ENCODE measurements around the gene KRTAP10-2. TPM values are rescaled to one million over a fixed set of nuclear protein-coding genes. Genes with fewer than 3 reads are reported as not detected.

The KRTAP10-2 gene
- polyA plus RNA-seq, 2 donors, result not detected

DNA sequence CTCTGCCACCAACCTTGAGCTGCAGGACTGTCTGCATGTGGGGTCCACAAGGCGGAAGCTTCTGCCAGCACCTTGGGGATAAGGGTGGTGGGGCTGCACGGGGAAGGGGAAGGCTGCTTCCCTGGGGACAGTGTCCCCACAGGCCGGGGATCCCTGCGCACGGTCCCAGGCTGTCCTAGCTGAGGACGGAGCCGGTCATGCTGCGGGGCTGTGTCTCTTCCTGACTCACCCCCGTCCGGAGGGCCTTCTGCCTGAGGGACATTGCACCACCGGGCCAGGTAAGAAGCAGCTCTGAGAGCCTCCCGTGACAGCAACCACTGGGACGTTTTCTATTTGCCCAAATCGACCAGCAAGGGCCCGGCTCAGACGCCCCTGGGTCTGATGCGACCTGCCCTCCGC is 41.2 kb downstream of the KRTAP10-2 start:
- H3K9me3 ChIP-seq (ENCODE audit: control insufficient read depth in 2 of 2, insufficient read depth in 1 of 2, low read depth in 1 of 2, low read length in 1 of 2), result no peaks in the 10 kb centered on the region
- 39 to 49% methylated on average over 18 of the region's 18 CpGs for WGBS, 2 donors
- H3K4me1 ChIP-seq (ENCODE audit: control insufficient read depth in 2 of 2, insufficient read depth in 2 of 2, low read length in 1 of 2), result peaks cover 0 to 7% of the 10 kb centered on the region in 2 donors
- no peak overlapping the region for H3K4me3 ChIP-seq (ENCODE audit: low read depth in 1 of 2, low read length in 2 of 2)
- H3K27me3 ChIP-seq (ENCODE audit: control insufficient read depth in 1 of 2, insufficient read depth in 2 of 2, low read length in 2 of 2), result no peaks in the 10 kb centered on the region
- H3K36me3 ChIP-seq (ENCODE audit: control insufficient read depth in 2 of 2, insufficient read depth in 2 of 2, low read length in 1 of 2), result no peaks in the 10 kb centered on the region
- no peak overlapping the region for H3K27ac ChIP-seq (ENCODE audit: low read depth in 2 of 2, low read length in 1 of 2)

DNA sequence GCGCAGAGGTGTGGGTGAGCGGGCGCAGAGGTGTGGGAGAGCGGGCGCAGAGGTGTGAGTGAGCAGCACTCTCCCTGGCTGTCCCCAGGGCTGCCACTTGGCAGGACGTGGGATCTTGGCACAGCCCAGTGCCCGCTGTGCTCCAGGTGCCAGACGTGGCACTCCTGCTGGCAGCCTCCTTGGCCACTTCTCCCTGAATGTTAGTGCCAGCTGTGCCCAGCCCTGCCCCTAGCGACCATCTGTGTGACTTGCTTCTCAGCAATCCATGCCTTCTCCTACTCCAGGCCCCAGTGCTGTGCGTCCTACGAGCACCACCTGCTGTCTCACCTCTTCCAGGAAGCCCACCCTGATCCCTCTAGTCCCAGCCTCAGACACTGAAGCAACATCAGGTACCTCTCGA is 41.8 kb downstream of the KRTAP10-2 start:
- Histone ChIP-seq H3K4me1 (ENCODE audit: control insufficient read depth in 2 of 2, insufficient read depth in 2 of 2, low read length in 1 of 2) (peaks cover 0 to 7% of the 10 kb centered on the region in 2 donors), H3K27me3 (ENCODE audit: control insufficient read depth in 1 of 2, insufficient read depth in 2 of 2, low read length in 2 of 2) (no peaks in the 10 kb centered on the region), H3K27ac (ENCODE audit: low read depth in 2 of 2, low read length in 1 of 2) (no peak overlapping the region), H3K9me3 (ENCODE audit: control insufficient read depth in 2 of 2, insufficient read depth in 1 of 2, low read depth in 1 of 2, low read length in 1 of 2) (no peaks in the 10 kb centered on the region), H3K4me3 (ENCODE audit: low read depth in 1 of 2, low read length in 2 of 2) (no peak overlapping the region), H3K36me3 (ENCODE audit: control insufficient read depth in 2 of 2, insufficient read depth in 2 of 2, low read length in 1 of 2) (no peaks in the 10 kb centered on the region)
- WGBS, 2 donors, result 45 to 50% methylated on average over 6 to 12 of the region's 12 CpGs

DNA sequence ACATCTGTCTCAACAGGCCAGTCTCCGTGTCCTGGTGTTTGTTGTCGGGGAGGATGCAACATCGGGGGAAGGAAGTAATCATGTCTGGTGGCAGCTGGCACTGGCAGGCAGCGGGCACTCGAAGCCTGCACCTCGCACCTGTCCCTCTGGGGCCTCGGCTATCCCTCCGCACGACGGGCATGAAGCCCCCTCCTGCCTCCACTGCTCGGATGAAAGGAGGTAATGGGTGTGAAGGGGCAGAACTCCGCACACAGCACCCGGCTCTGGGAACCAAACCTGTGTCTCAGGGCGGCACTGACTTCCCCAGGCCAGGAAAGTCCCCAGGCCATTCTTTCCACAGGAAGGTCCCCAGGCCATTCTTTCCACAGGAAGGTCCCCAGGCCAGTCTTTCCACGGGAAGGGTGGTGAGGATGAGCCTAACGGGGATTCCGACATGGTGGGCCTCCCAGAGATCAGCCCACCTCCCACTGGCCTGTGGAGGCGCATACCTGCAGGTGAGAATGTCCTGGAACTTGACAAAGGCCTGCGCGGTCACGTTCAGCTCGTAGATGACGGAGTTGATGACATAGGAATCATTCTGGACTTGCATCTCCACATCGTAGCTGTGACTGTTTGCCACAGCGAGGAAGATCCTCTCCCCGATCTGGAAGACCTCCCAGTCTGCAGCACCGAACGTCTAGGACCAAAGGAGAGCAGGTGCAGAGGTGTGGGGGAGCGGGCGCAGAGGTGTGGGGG is 42.4 kb downstream of the KRTAP10-2 start:
- H3K27me3 ChIP-seq (ENCODE audit: control insufficient read depth in 1 of 2, insufficient read depth in 2 of 2, low read length in 2 of 2), result no peaks in the 10 kb centered on the region
- H3K27ac ChIP-seq (ENCODE audit: low read depth in 2 of 2, low read length in 1 of 2), result no peak overlapping the region
- 73 to 76% methylated on average over 30 of the region's 30 CpGs for WGBS, 2 donors
- H3K36me3 ChIP-seq (ENCODE audit: control insufficient read depth in 2 of 2, insufficient read depth in 2 of 2, low read length in 1 of 2), result no peaks in the 10 kb centered on the region
- H3K4me3 ChIP-seq (ENCODE audit: low read depth in 1 of 2, low read length in 2 of 2), result no peak overlapping the region
- peaks cover 0 to 7% of the 10 kb centered on the region in 2 donors for H3K4me1 ChIP-seq (ENCODE audit: control insufficient read depth in 2 of 2, insufficient read depth in 2 of 2, low read length in 1 of 2)
- H3K9me3 ChIP-seq (ENCODE audit: control insufficient read depth in 2 of 2, insufficient read depth in 1 of 2, low read depth in 1 of 2, low read length in 1 of 2), result no peaks in the 10 kb centered on the region

DNA sequence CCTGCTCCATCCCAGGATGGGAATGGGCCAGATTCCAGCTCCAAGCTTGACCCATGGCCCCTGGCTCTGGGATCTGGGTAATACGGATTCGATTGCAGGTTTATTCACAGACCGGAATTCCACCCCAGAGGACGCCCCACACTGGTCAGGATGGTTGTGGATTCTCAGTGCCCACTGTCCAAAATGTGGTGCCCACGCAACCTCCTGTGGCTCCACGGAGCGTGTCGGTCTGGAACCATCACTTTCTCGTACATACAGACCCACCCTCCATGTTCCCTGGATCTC is 42.9 kb downstream of the KRTAP10-2 start:
- Histone ChIP-seq H3K9me3 (ENCODE audit: control insufficient read depth in 2 of 2, insufficient read depth in 1 of 2, low read depth in 1 of 2, low read length in 1 of 2) (no peaks in the 10 kb centered on the region), H3K27ac (ENCODE audit: low read depth in 2 of 2, low read length in 1 of 2) (no peak overlapping the region), H3K36me3 (ENCODE audit: control insufficient read depth in 2 of 2, insufficient read depth in 2 of 2, low read length in 1 of 2) (no peaks in the 10 kb centered on the region), H3K4me3 (ENCODE audit: low read depth in 1 of 2, low read length in 2 of 2) (no peak overlapping the region), H3K4me1 (ENCODE audit: control insufficient read depth in 2 of 2, insufficient read depth in 2 of 2, low read length in 1 of 2) (peaks cover 0 to 7% of the 10 kb centered on the region in 2 donors), H3K27me3 (ENCODE audit: control insufficient read depth in 1 of 2, insufficient read depth in 2 of 2, low read length in 2 of 2) (no peaks in the 10 kb centered on the region)
- WGBS, 2 donors, result 81 to 83% methylated on average over 9 of the region's 9 CpGs

DNA sequence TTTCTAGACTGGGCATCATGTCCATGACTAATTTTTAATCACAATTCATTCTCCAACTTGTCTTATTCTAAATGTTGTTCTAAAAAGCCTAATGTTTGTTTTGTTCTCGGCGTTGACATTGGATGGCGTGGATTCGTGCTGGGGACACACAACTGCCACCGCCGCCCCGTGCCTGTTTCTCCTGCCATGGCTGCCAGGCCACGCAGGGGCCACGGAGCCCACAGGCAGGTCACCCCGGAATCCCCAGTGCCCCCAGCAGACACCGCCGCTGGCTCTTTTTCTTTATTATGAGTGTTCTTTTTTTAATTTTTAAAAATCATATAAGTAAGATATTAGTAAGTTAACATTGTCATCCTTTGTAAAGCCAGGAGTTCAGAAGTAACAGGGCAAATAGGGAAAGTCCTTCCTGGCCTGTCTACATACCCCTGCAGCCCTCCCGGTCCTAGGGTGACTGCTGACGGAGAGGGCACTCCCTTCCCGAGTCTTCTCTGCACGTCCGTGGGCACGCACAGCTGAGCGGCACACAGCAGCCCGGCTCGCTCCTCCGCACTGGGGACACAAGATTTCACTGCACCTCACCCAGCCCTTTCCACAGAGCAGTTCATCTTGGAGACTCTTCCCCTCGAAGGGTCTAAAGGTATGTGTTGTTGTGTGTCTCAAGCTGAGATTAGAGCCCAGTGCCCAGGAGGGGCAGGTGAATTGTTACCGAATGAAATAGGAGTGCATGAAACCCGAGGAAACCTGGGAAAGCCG is 43.5 kb downstream of the KRTAP10-2 start:
- 83% methylated on average over 26 of the region's 26 CpGs for WGBS, 2 donors
- Histone ChIP-seq H3K27me3 (ENCODE audit: control insufficient read depth in 1 of 2, insufficient read depth in 2 of 2, low read length in 2 of 2) (no peaks in the 10 kb centered on the region), H3K4me3 (ENCODE audit: low read depth in 1 of 2, low read length in 2 of 2) (no peak overlapping the region), H3K36me3 (ENCODE audit: control insufficient read depth in 2 of 2, insufficient read depth in 2 of 2, low read length in 1 of 2) (no peaks in the 10 kb centered on the region), H3K9me3 (ENCODE audit: control insufficient read depth in 2 of 2, insufficient read depth in 1 of 2, low read depth in 1 of 2, low read length in 1 of 2) (no peaks in the 10 kb centered on the region), H3K4me1 (ENCODE audit: control insufficient read depth in 2 of 2, insufficient read depth in 2 of 2, low read length in 1 of 2) (peaks cover 0 to 7% of the 10 kb centered on the region in 2 donors), H3K27ac (ENCODE audit: low read depth in 2 of 2, low read length in 1 of 2) (no peak overlapping the region)

DNA sequence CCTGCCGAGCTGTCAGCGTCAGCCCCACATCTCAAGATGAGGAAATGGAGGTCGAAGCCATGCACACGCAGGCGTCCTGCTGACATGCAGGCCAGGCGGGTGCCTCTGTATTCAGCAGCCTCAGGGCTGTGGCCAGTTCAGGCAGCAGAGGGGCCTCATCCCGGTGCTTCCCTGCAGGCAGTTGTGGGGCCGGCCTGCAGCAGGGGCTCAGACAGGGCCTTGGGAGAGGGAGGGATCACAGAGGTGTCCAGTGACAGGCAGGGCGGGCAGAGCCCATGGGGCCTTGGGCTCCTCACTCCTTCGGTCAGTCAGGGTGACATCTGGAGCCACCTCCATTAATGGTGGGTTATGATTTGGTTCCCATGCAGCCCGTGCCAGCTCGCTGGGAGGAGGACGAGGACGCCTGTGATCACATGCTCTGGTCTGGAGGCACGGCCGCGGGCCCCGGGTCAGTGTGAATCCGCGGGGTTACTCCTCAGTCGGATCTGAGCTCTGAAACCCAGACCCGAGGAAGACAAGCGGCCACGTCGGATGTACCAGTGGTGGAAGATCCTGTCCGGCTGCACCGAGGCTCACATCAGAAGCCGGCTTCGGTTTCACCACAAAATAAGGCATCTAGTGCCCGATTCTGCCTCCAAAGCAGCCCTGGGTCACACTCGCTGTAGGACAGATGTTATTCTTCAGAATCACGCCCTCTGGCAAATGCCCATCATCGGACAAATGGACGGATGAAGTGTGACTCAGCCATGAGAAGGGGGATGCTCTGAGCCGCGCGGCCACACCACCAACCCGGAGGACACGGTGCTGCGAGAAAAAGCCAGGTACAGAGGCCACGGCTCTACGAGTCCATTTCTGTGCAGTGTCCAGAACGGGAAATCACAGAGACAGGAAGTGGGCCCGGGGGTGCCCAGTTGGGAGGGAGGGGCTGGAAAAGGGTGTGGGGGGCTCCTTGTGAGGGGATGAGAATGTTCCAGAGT is 44.7 kb downstream of the KRTAP10-2 start:
- WGBS, 2 donors, result 80 to 84% methylated on average over 44 of the region's 44 CpGs
- H3K9me3 ChIP-seq (ENCODE audit: control insufficient read depth in 2 of 2, insufficient read depth in 1 of 2, low read depth in 1 of 2, low read length in 1 of 2), result no peaks in the 10 kb centered on the region
- H3K27ac ChIP-seq (ENCODE audit: low read depth in 2 of 2, low read length in 1 of 2), result no peak overlapping the region
- no peaks in the 10 kb centered on the region for H3K36me3 ChIP-seq (ENCODE audit: control insufficient read depth in 2 of 2, insufficient read depth in 2 of 2, low read length in 1 of 2)
- peaks cover 0 to 7% of the 10 kb centered on the region in 2 donors for H3K4me1 ChIP-seq (ENCODE audit: control insufficient read depth in 2 of 2, insufficient read depth in 2 of 2, low read length in 1 of 2)
- no peaks in the 10 kb centered on the region for H3K27me3 ChIP-seq (ENCODE audit: control insufficient read depth in 1 of 2, insufficient read depth in 2 of 2, low read length in 2 of 2)
- no peak overlapping the region for H3K4me3 ChIP-seq (ENCODE audit: low read depth in 1 of 2, low read length in 2 of 2)

DNA sequence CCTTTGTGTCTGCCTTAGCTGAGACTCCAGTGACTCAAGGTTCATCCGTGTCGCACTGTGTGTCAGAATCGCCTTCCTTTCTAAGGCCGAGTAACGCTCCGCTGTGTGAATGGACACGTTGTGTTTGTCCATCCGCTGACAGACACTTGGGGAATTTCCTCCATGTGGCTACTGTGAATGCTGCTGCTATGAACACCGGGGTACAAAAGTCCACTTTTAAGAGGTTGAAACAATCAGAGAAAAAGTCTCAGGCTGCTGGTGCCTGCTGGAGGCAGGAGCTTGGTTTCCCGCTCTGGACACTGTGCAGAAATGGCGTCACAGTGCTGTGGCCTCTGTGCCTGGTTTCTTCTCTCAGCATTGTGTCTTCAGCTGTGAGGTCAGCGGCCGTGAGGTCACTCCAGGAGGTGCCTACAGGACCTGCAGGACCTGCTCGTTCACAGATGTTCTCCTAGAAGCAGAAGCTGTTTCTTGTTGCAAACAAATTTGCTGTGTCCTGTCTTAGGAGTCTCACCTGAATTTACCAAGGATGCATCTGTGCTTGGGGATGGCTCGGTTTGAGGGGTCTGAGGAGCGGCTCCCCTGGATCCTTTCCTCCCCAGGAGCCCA is 45.5 kb downstream of the KRTAP10-2 start:
- 61 to 73% methylated on average over 16 of the region's 16 CpGs for WGBS, 2 donors
- H3K4me3 ChIP-seq (ENCODE audit: low read depth in 1 of 2, low read length in 2 of 2), result no peak overlapping the region
- H3K9me3 ChIP-seq (ENCODE audit: control insufficient read depth in 2 of 2, insufficient read depth in 1 of 2, low read depth in 1 of 2, low read length in 1 of 2), result no peaks in the 10 kb centered on the region
- peaks cover 0 to 4% of the 10 kb centered on the region in 2 donors for H3K4me1 ChIP-seq (ENCODE audit: control insufficient read depth in 2 of 2, insufficient read depth in 2 of 2, low read length in 1 of 2)
- H3K27me3 ChIP-seq (ENCODE audit: control insufficient read depth in 1 of 2, insufficient read depth in 2 of 2, low read length in 2 of 2), result no peaks in the 10 kb centered on the region
- no peaks in the 10 kb centered on the region for H3K36me3 ChIP-seq (ENCODE audit: control insufficient read depth in 2 of 2, insufficient read depth in 2 of 2, low read length in 1 of 2)
- H3K27ac ChIP-seq (ENCODE audit: low read depth in 2 of 2, low read length in 1 of 2), result no peak overlapping the region

DNA sequence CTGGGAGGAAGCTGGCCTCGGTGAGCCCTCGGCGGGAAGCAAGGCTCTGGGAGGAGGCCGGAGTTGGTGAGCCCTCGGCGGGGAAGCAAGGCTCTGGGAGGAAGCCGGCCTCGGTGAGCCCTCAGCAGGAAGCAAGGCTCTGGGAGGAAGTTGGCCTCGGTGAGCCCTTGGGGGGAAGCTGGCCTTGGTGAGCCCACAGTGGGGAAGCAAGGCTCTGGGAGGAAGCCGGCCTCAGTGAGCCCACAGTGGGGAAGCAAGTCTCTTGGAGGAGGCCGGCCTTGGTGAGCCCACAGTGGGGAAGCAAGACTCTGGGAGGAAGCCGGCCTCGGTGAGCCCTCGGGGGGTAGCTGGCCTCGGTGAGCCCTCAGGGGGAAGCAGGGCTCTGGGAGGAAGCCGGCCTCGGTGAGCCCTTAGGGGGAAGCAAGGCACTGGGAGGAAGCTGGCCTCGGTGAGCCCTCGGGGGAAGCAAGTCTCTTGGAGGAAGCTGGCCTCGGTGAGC is 47.4 kb downstream of the KRTAP10-2 start:
- Histone ChIP-seq H3K36me3 (ENCODE audit: control insufficient read depth in 2 of 2, insufficient read depth in 2 of 2, low read length in 1 of 2) (no peaks in the 10 kb centered on the region), H3K4me1 (ENCODE audit: control insufficient read depth in 2 of 2, insufficient read depth in 2 of 2, low read length in 1 of 2) (no peaks in the 10 kb centered on the region), H3K27ac (ENCODE audit: low read depth in 2 of 2, low read length in 1 of 2) (no peak overlapping the region), H3K9me3 (ENCODE audit: control insufficient read depth in 2 of 2, insufficient read depth in 1 of 2, low read depth in 1 of 2, low read length in 1 of 2) (no peaks in the 10 kb centered on the region), H3K4me3 (ENCODE audit: low read depth in 1 of 2, low read length in 2 of 2) (no peak overlapping the region), H3K27me3 (ENCODE audit: control insufficient read depth in 1 of 2, insufficient read depth in 2 of 2, low read length in 2 of 2) (no peaks in the 10 kb centered on the region)
- 68 to 73% methylated on average over 20 of the region's 20 CpGs for WGBS, 2 donors
